ENCODE data around the gene PCDHB11. TPM values are rescaled to one million over a fixed set of nuclear protein-coding genes. Genes with fewer than 3 reads are reported as not detected.
A peak's percentile ranks its signal among the peaks of the same experiment; 100 is the strongest.
"Not testable (repeated sequence)": the region's sequence is repeated elsewhere in the genome, so short reads cannot be mapped to it uniquely, and the experiment has no call there.

The PCDHB11 gene
- total RNA-seq, 1 experiment from 2014 or later: 0.10 TPM

- in situ Hi-C loops (cut with HindIII; ENCODE audit: low sequenced_read_pairs): no loop called here
Observed at GRCh38 chr5:141223112-141223783, 23.8 kb downstream of the PCDHB11 start, which contains the start of gene PCDHB14. TSS of gene PCDHB14 (plus strand) at chr5:141223343. CDS start at chr5:141223506, 163 bp downstream.

DNA sequence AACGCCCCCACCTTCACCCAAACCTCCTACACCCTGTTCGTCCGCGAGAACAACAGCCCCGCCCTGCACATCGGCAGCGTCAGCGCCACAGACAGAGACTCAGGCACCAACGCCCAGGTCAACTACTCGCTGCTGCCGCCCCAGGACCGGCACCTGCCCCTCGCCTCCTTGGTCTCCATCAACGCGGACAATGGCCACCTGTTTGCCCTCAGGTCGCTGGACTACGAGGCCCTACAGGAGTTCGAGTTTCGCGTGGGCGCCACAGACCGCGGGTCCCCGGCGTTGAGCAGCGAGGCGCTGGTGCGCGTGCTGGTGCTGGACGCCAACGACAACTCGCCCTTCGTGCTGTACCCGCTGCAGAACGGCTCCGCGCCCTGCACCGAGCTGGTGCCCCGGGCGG is 25.4 kb downstream of the PCDHB11 start:
- in situ Hi-C loops (cut with HindIII; ENCODE audit: low sequenced_read_pairs): not testable (repeated sequence)

More at GRCh38 chr5:141223112-141223783, 23.8 kb downstream of the PCDHB11 start, which contains the start of gene PCDHB14:
- peak; percentile 58 for DNase-seq (ENCODE audit: low spot score)

DNA sequence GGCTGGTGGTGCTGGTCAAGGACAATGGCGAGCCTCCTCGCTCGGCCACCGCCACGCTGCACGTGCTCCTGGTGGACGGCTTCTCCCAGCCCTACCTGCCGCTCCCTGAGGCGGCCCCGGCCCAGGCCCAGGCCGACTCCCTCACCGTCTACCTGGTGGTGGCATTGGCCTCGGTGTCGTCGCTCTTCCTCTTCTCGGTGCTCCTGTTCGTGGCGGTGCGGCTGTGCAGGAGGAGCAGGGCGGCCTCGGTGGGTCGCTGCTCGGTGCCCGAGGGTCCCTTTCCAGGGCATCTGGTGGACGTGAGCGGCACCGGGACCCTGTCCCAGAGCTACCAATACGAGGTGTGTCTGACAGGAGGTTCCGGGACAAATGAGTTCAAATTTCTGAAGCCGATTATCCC is 26.0 kb downstream of the PCDHB11 start:
- DNase-seq (ENCODE audit: low spot score); in situ Hi-C loops (cut with HindIII; ENCODE audit: low sequenced_read_pairs): not testable (repeated sequence)

More for the DNA sequence above, 25.4 kb downstream of the PCDHB11 start:
- not testable (repeated sequence) for DNase-seq (ENCODE audit: low spot score)

DNA sequence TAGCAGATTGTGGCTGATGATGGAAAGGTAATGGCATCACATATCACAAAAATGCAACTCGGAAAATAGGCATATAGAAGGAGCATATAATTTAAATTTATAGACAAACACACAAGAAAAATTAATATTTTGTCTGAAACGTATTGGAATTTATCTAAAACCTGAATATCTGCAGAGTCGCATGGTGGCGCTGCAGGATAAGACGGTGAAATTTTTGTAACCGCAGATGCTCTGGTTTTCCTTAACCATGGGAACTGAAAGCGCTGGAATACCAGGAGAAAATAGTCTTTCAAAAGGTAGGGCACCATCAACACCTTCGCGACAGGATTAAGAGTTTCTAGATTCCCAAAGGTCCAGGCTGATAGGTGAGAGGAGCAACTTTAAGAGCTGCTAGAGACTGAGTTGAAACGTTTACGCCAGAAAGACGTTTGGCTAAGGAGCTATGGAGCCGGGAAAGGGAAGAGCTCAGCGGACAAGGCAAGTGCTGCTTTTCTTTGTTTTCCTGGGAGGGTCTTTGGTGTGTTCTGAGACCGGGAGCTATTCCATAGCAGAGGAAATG is 34.8 kb downstream of the PCDHB11 start:
- peak; percentile 8 for DNase-seq (ENCODE audit: low spot score)
- in situ Hi-C loops (cut with HindIII; ENCODE audit: low sequenced_read_pairs): no loop called here

- in situ Hi-C loops (cut with HindIII; ENCODE audit: low sequenced_read_pairs); DNase-seq (ENCODE audit: low spot score): not testable (repeated sequence)
Observed at GRCh38 chr5:141235922-141236321, 36.5 kb downstream of the PCDHB11 start.

GRCh38 chr5:141236516-141237313 is 37.3 kb downstream of the PCDHB11 start:
- DNase-seq (ENCODE audit: low spot score): no peak
- in situ Hi-C loops (cut with HindIII; ENCODE audit: low sequenced_read_pairs): no loop called here

DNA sequence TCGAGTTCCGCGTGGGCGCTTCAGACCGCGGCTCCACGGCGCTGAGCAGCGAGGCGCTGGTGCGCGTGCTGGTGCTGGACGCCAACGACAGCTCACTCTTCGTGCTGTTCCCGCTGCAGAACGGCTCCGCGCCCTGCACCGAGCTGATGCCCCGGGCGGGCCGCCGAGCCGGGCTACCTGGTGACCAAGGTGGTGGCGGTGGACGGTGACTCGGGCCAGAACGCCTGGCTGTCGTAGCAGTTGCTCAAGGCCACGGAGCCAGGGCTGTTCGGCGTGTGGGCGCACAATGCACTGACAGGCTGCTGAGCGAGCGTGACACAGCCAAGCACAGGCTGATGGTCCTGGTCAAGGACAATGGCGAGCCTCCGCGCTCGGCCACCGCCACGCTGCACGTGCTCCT is 42.1 kb downstream of the PCDHB11 start:
- no peak for DNase-seq (ENCODE audit: low spot score)

DNA sequence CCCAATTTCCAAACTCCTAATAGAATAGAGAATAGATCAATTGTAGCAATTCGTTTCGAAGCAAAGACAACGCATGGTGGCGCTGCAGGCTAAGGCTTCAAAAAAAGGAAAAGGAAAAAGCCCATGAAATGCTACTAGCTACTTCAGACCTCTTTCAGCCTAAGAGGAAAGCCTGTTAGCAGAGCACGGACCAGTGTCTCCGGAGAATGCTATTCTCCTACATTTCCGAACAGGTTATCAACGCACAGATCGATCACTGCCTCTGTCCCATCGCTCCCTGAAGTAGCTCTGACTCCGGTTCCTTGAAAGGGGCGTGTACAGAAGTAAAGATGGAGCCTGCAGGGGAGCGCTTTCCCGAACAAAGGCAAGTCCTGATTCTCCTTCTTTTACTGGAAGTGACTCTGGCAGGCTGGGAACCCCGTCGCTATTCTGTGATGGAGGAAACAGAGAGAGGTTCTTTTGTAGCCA is 45.9 kb downstream of the PCDHB11 start, which contains the start of gene PCDHB15:
PCDHB15 (plus strand) TSS at position 146 of the 468 bp plus-strand sequence; CDS start at position 330, 184 bp downstream.
- DNase-seq (ENCODE audit: low spot score): peak; percentile 58
- in situ Hi-C loops (cut with HindIII; ENCODE audit: low sequenced_read_pairs): no loop called here

More for the DNA sequence above, 42.1 kb downstream of the PCDHB11 start:
- in situ Hi-C loops (cut with HindIII; ENCODE audit: low sequenced_read_pairs): no loop called here

- DNase-seq (ENCODE audit: low spot score); in situ Hi-C loops (cut with HindIII; ENCODE audit: low sequenced_read_pairs): not testable (repeated sequence)
Observed at GRCh38 chr5:141246971-141247370, 47.5 kb downstream of the PCDHB11 start.

DNA sequence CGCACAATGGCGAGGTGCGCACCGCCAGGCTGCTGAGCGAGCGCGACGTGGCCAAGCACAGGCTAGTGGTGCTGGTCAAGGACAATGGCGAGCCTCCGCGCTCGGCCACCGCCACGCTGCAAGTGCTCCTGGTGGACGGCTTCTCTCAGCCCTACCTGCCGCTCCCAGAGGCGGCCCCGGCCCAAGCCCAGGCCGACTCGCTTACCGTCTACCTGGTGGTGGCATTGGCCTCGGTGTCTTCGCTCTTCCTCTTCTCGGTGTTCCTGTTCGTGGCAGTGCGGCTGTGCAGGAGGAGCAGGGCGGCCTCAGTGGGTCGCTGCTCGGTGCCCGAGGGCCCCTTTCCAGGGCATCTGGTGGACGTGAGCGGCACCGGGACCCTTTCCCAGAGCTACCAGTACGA is 48.0 kb downstream of the PCDHB11 start:
- DNase-seq (ENCODE audit: low spot score); in situ Hi-C loops (cut with HindIII; ENCODE audit: low sequenced_read_pairs): not testable (repeated sequence)

DNA sequence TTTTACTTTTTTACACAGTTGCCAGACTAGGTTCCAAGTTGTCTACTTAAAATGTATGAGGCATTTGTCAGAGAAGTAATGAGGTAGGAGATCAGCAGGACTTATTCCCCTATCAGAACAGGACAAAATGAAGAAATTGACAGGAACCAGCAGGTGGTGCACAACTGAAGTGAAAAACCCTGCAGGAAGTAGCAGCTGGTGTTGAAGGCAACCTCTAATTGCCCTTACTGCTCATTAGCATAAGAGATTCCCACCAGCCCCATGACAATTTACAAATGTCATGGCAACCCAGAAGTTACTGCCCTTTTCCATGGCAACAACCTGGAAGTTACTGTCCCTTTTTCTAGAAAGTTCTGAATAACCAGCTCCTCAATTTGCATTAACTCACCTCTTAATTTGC is 51.1 kb downstream of the PCDHB11 start:
- DNase-seq (ENCODE audit: low spot score): no peak
- in situ Hi-C loops (cut with HindIII; ENCODE audit: low sequenced_read_pairs): no loop called here

Other genes with a start within 250 kb of the PCDHB11 start
- 7.8 and 8.0 TPM in 2 replicates for gene PCDHAC2, start 233.2 kb upstream of the PCDHB11 start, total RNA-seq (2014; rRNA removed; shearing (Covaris generic))
- gene PCDHB1, start 148.3 kb upstream of the PCDHB11 start, total RNA-seq (2014; rRNA removed; shearing (Covaris generic)): not detected in 2 replicates
- 11.6 and 17.6 TPM in 2 replicates for gene PCDHB2, start 105.0 kb upstream of the PCDHB11 start, total RNA-seq (2014; rRNA removed; shearing (Covaris generic))
- gene PCDHB3, start 99.2 kb upstream of the PCDHB11 start, total RNA-seq (2014; rRNA removed; shearing (Covaris generic)): 0.92 and 2.4 TPM in 2 replicates
- 0.06 TPM in 1 of 2 replicates, not detected in the other for gene PCDHB4, start 77.8 kb upstream of the PCDHB11 start, total RNA-seq (2014; rRNA removed; shearing (Covaris generic))
- gene PCDHB5, start 64.4 kb upstream of the PCDHB11 start, total RNA-seq (2014; rRNA removed; shearing (Covaris generic)): not detected in 2 replicates
- gene PCDHB6, start 49.6 kb upstream of the PCDHB11 start, total RNA-seq (2014; rRNA removed; shearing (Covaris generic)): not detected in 2 replicates
- gene PCDHB7, start 27.0 kb upstream of the PCDHB11 start, total RNA-seq (2014; rRNA removed; shearing (Covaris generic)): not detected in 2 replicates
- gene PCDHB8, start 21.8 kb upstream of the PCDHB11 start, total RNA-seq (2014; rRNA removed; shearing (Covaris generic)): 0.10 TPM in 1 of 2 replicates, not detected in the other
- 0.25 and 1.3 TPM in 2 replicates for gene PCDHB16, start 17.2 kb upstream of the PCDHB11 start, total RNA-seq (2014; rRNA removed; shearing (Covaris generic))
- 0.18 and 7.3 TPM in 2 replicates for gene PCDHB9, start 12.5 kb upstream of the PCDHB11 start, total RNA-seq (2014; rRNA removed; shearing (Covaris generic))
- gene PCDHB10, start 7.3 kb upstream of the PCDHB11 start, total RNA-seq (2014; rRNA removed; shearing (Covaris generic)): 0.44 TPM in 1 of 2 replicates, not detected in the other
- gene PCDHB12, start 9.1 kb downstream of the PCDHB11 start, total RNA-seq (2014; rRNA removed; shearing (Covaris generic)): not detected in 2 replicates
- not detected in 2 replicates for gene PCDHB13, start 14.3 kb downstream of the PCDHB11 start, total RNA-seq (2014; rRNA removed; shearing (Covaris generic))
- gene PCDHB14, start 23.7 kb downstream of the PCDHB11 start, total RNA-seq (2014; rRNA removed; shearing (Covaris generic)): 0.27 and 0.55 TPM in 2 replicates
- not detected in 2 replicates for gene PCDHB15, start 45.8 kb downstream of the PCDHB11 start, total RNA-seq (2014; rRNA removed; shearing (Covaris generic))
- not detected in 2 replicates for gene SLC25A2, start 104.4 kb downstream of the PCDHB11 start, total RNA-seq (2014; rRNA removed; shearing (Covaris generic))
- 131 and 164 TPM in 2 replicates for gene TAF7, start 121.2 kb downstream of the PCDHB11 start, total RNA-seq (2014; rRNA removed; shearing (Covaris generic))
- not detected in 2 replicates for gene PCDHGA1, start 130.9 kb downstream of the PCDHB11 start, total RNA-seq (2014; rRNA removed; shearing (Covaris generic))
- not detected in 2 replicates for gene PCDHGA2, start 139.1 kb downstream of the PCDHB11 start, total RNA-seq (2014; rRNA removed; shearing (Covaris generic))
- gene PCDHGA3, start 144.2 kb downstream of the PCDHB11 start, total RNA-seq (2014; rRNA removed; shearing (Covaris generic)): not detected in 2 replicates
- not detected in 2 replicates for gene PCDHGB1, start 150.5 kb downstream of the PCDHB11 start, total RNA-seq (2014; rRNA removed; shearing (Covaris generic))
- 0.06 TPM in 1 of 2 replicates, not detected in the other for gene PCDHGA4, start 155.4 kb downstream of the PCDHB11 start, total RNA-seq (2014; rRNA removed; shearing (Covaris generic))
- 0.18 TPM in 1 of 2 replicates, not detected in the other for gene PCDHGB2, start 160.4 kb downstream of the PCDHB11 start, total RNA-seq (2014; rRNA removed; shearing (Covaris generic))
- 0.24 TPM in 1 of 2 replicates, not detected in the other for gene PCDHGA5, start 164.5 kb downstream of the PCDHB11 start, total RNA-seq (2014; rRNA removed; shearing (Covaris generic))
- not detected in 2 replicates for gene PCDHGB3, start 170.6 kb downstream of the PCDHB11 start, total RNA-seq (2014; rRNA removed; shearing (Covaris generic))
- gene PCDHGA6, start 174.3 kb downstream of the PCDHB11 start, total RNA-seq (2014; rRNA removed; shearing (Covaris generic)): 0.92 TPM in 1 of 2 replicates, not detected in the other
- gene PCDHGA7, start 183.1 kb downstream of the PCDHB11 start, total RNA-seq (2014; rRNA removed; shearing (Covaris generic)): not detected in 2 replicates
- not detected in 2 replicates for gene PCDHGB4, start 188.1 kb downstream of the PCDHB11 start, total RNA-seq (2014; rRNA removed; shearing (Covaris generic))
- not detected in 2 replicates for gene PCDHGA8, start 193.0 kb downstream of the PCDHB11 start, total RNA-seq (2014; rRNA removed; shearing (Covaris generic))
- not detected in 2 replicates for gene PCDHGB5, start 198.3 kb downstream of the PCDHB11 start, total RNA-seq (2014; rRNA removed; shearing (Covaris generic))
- not detected in 2 replicates for gene PCDHGA9, start 203.2 kb downstream of the PCDHB11 start, total RNA-seq (2014; rRNA removed; shearing (Covaris generic))
- gene PCDHGB6, start 208.4 kb downstream of the PCDHB11 start, total RNA-seq (2014; rRNA removed; shearing (Covaris generic)): not detected in 2 replicates
- 0.31 and 0.71 TPM in 2 replicates for gene PCDHGA10, start 213.4 kb downstream of the PCDHB11 start, total RNA-seq (2014; rRNA removed; shearing (Covaris generic))
- 0.68 TPM in 1 of 2 replicates, not detected in the other for gene PCDHGB7, start 218.1 kb downstream of the PCDHB11 start, total RNA-seq (2014; rRNA removed; shearing (Covaris generic))
- not detected in 2 replicates for gene PCDHGA11, start 221.4 kb downstream of the PCDHB11 start, total RNA-seq (2014; rRNA removed; shearing (Covaris generic))
- gene PCDHGA12, start 230.9 kb downstream of the PCDHB11 start, total RNA-seq (2014; rRNA removed; shearing (Covaris generic)): not detected in 2 replicates

Measured in G401 (cell line).